Liver (tissue), 3 donors: ENCODE results near the gene CGNL1.

ENCODE experiments used
- CTCF ChIP-seq: fragments of 150-350 bp; IDR thresholded peaks from 2 replicates; pipeline ENCODE4 v1.5.1; 2017; ENCODE audit warnings: improper control_type of control experiment, low read depth, low read length; ENCODE audit not compliant: missing input control
- EGR1 ChIP-seq, 2 donors: IDR thresholded peaks; 2 replicates each; pipeline ENCODE4 v1.6.1; 2016 to 2018; ENCODE audit warnings: antibody characterized with exemption in 2 of 2, low read depth in 2 of 2
- FOXA1 ChIP-seq: IDR thresholded peaks from 2 replicates; pipeline ENCODE4 v1.6.1; 2016; ENCODE audit warnings: antibody characterized with exemption
- MAX ChIP-seq: IDR thresholded peaks from 2 replicates; pipeline ENCODE4 v1.6.1; 2016; ENCODE audit warnings: antibody characterized with exemption
- RAD21 ChIP-seq, 2 donors: IDR thresholded peaks; 2 replicates each; pipeline ENCODE4 v1.6.1; 2016; ENCODE audit warnings: antibody characterized with exemption in 2 of 2, mild to moderate bottlenecking in 2 of 2
- REST ChIP-seq: IDR thresholded peaks from 2 replicates; pipeline ENCODE4 v1.6.1; 2016; ENCODE audit warnings: antibody characterized with exemption, mild to moderate bottlenecking
- SP1 ChIP-seq: IDR thresholded peaks from 2 replicates; pipeline ENCODE4 v1.6.1; 2018; ENCODE audit warnings: antibody characterized with exemption, mild to moderate bottlenecking
- TAF1 ChIP-seq: conservative IDR thresholded peaks from 2 replicates; pipeline ENCODE4 v1.6.1; 2016; ENCODE audit warnings: antibody characterized with exemption, mild to moderate bottlenecking
- YY1 ChIP-seq: IDR thresholded peaks from 2 replicates; pipeline ENCODE4 v1.6.1; 2016; ENCODE audit warnings: antibody characterized with exemption, mild to moderate bottlenecking
- ZBTB33 ChIP-seq: IDR thresholded peaks from 2 replicates; pipeline ENCODE4 v1.6.1; 2016; ENCODE audit warnings: antibody characterized with exemption
- donor health status: healthy.
- donor health status: healthy.

- TF ChIP-seq TAF1 (no peak), CTCF (no peak), EGR1 (IDR thresholded peaks at IDR 0.05; ENCODE audit: low read depth in 2 of 2) (no peak), SP1 (no peak), RAD21 (IDR thresholded peaks at IDR 0.05) (no peak), ZBTB33 (no peak), MAX (no peak), FOXA1 (no peak), REST (no peak), YY1 (no peak)
Observed at GRCh38 chr15:57489122-57489521, 112.8 kb downstream of the CGNL1 start.
